Measurements from ENCODE around the gene PPP1R18. TPM values are rescaled to one million over a fixed set of nuclear protein-coding genes. Genes with fewer than 3 reads are reported as not detected.

PPP1R18 gene
- total RNA-seq, 1 donor from 2014 or later, result 33.1 TPM

DNA sequence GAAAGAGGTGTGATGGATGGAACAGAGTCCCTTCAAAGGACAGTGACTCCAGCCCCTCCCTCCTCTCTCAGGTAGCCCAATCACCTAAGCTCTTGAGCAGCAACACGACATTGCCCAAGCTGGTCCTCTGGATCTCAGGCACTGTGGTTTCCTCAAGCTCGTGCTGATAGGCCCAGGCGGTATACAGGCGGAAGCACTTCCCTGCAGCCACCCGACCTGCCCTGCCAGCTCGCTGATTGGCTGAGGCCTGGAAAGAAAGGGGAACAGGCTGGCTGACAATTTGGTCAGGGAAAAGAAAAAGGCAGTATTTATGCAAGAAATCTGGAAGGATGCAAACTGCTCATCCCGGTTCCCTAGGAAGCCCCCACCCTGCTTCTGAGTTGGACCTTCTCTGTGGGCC lies 29.9 kb downstream of the PPP1R18 start:
- TF ChIP-seq, protein P1, sequence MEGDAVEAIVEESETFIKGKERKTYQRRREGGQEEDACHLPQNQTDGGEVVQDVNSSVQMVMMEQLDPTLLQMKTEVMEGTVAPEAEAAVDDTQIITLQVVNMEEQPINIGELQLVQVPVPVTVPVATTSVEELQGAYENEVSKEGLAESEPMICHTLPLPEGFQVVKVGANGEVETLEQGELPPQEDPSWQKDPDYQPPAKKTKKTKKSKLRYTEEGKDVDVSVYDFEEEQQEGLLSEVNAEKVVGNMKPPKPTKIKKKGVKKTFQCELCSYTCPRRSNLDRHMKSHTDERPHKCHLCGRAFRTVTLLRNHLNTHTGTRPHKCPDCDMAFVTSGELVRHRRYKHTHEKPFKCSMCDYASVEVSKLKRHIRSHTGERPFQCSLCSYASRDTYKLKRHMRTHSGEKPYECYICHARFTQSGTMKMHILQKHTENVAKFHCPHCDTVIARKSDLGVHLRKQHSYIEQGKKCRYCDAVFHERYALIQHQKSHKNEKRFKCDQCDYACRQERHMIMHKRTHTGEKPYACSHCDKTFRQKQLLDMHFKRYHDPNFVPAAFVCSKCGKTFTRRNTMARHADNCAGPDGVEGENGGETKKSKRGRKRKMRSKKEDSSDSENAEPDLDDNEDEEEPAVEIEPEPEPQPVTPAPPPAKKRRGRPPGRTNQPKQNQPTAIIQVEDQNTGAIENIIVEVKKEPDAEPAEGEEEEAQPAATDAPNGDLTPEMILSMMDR (conservative IDR thresholded peaks at IDR 0.05), result no peak
- H3K27ac Mint-ChIP-seq, result no peak overlapping the region
- DNase-seq (ENCODE audit: extremely low spot score, unreplicated experiment), result no peak
- H3K4me3 Mint-ChIP-seq, result no peak overlapping the region
- H3K36me3 Mint-ChIP-seq, result peaks cover 15% of the 10 kb centered on the region
- H3K27me3 Mint-ChIP-seq, result no peaks in the 10 kb centered on the region
- H3K9me3 Mint-ChIP-seq, result no peaks in the 10 kb centered on the region
- no peaks in the 10 kb centered on the region for H3K4me1 Mint-ChIP-seq (ENCODE audit: unreplicated experiment)

DNA sequence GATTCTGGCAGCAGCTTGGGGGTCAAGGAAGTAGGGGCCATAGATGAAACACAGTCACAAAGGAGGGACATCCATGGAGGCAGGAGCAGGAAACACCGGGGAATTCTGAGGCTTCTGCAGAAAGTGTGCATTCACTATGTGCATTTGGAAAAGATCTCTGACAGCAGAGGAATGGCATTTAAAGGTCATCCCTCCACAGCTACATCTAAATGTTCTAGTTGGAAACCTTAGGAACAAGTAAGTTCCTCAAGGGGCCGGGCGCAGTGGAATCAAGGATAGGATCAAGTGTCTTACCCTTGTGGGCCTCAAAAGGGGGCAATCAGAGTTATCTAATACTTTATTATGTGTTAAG lies 30.7 kb downstream of the PPP1R18 start:
- TF ChIP-seq, protein P1 (conservative IDR thresholded peaks at IDR 0.05), result no peak
- no peaks in the 10 kb centered on the region for H3K9me3 Mint-ChIP-seq
- H3K27me3 Mint-ChIP-seq, result no peaks in the 10 kb centered on the region
- H3K27ac Mint-ChIP-seq, result no peak overlapping the region
- H3K36me3 Mint-ChIP-seq, result peaks cover 18% of the 10 kb centered on the region
- no peak overlapping the region for H3K4me3 Mint-ChIP-seq
- DNase-seq (ENCODE audit: extremely low spot score, unreplicated experiment), result no peak
- H3K4me1 Mint-ChIP-seq (ENCODE audit: unreplicated experiment), result no peaks in the 10 kb centered on the region

DNA sequence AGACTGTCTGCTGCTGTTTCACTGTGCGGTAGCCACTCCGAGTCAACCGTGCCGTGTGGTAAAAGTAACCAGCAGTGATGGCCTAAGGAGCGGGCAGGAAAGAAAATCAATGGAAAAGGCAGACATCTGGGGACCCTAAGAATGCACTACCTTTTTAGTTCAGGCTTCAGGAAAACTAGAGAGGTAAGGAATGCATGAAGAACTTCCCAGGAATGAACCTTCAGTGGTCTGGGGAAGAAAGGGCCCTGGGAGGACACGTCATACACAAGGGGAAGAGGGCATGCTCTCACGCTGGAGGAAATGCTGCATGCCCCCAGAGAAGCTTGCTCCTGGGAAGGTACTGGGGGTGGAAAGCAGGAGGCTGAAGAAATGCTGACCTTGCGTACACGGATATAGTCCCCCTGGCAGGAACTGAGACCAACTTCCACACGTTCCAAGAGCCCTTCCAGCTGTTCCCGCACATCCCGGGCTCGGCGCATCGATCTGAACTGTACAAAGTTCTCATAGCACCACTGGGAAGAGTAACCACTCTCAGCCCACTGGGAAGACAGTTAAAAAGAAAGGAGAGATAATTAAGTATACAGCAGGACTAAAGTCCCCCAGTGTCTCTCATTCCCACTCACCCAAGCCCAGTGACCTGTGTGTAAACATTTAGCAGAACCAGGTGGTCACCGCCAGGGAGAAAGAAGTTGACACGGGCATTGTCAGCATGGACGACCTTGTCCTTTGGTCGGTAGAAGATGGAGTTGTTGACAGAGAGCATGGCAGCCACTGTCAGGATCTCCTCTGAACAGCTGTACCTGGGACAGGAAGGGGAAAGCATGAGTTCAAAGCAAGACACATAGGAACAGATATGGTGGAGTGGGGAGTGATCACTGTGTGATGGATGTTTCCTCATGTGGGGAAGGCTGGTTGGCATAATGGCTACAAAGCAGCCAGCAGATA lies 31.4 kb downstream of the PPP1R18 start:
- Mint-ChIP-seq H3K27ac (no peak overlapping the region), H3K4me1 (ENCODE audit: unreplicated experiment) (no peaks in the 10 kb centered on the region), H3K36me3 (peaks cover 18% of the 10 kb centered on the region), H3K4me3 (no peak overlapping the region), H3K9me3 (no peaks in the 10 kb centered on the region), H3K27me3 (no peaks in the 10 kb centered on the region)
- DNase-seq (ENCODE audit: extremely low spot score, unreplicated experiment), result no peak
- TF ChIP-seq, protein P1 (conservative IDR thresholded peaks at IDR 0.05), result no peak

DNA sequence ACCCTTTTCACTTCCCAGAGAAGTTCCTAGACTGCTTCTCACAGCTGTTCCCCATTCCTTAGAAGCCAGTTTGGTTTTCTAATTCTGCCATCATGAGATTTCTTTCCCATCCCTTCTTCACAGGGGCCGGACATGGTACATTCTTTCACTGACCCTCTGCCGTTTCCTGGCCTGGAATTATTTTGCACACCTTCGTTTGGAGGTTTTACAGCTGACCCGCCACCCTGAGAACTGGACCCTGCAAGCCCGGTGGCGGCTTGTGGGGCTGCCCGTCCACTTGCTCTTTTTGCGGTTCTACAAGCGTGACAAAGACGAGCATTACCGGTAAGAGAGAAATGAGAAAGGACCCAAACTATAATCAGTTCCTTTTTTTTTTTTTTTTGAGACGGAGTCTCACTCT lies 35.3 kb downstream of the PPP1R18 start:
- peaks cover 18% of the 10 kb centered on the region for H3K36me3 Mint-ChIP-seq
- H3K9me3 Mint-ChIP-seq, result no peaks in the 10 kb centered on the region
- H3K27me3 Mint-ChIP-seq, result no peaks in the 10 kb centered on the region
- DNase-seq (ENCODE audit: extremely low spot score, unreplicated experiment), result no peak
- peak overlapping the region; percentile 64 for H3K4me3 Mint-ChIP-seq
- H3K27ac Mint-ChIP-seq, result peak overlapping the region; percentile 26
- H3K4me1 Mint-ChIP-seq (ENCODE audit: unreplicated experiment), result peaks cover 6% of the 10 kb centered on the region
- TF ChIP-seq, protein P1 (conservative IDR thresholded peaks at IDR 0.05), result no peak

DNA sequence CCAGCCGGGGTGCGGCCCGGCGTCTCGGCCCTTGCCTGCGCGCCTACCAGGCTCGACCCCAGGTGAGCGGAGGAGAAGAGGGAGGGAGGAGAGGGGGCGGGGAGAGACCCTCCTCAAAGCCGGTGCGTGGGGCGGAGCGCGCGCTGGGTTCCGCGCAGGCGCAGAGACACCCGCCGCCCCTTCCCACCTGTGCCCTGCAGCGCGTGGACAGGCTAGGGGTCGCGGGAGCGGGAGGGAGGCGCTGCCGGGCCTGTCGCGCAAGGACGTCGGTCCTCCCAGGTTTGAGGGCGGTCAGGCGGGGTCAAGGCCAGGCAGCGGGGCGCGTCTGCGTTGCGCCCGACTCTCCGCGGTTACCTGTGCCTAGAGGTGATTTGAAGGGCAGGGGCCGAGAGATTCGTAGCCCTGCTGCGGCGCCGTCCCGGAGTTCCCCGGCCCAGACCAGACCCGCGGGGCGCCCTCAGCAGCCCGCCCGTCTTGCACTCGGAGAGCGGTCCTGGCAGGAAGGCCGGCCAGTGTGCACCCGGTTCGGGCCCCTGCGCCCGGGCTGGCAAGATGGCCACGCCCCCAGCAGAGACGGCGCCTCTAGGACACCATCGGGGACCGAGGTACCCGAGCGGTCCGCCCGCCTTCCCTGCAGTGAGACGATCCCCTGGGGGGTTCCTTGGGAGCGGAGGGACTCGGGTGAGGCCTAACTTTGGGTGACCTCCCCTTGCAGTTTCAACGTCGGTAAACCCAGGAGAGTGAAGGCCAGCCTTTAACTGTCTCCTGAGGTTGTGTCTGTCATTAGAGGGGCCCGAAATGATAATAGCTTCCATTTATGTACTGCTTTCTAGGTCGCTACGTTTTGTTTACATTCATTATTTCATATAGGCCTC lies 39.0 kb downstream of the PPP1R18 start:
- Mint-ChIP-seq H3K36me3 (peaks cover 32% of the 10 kb centered on the region), H3K27me3 (no peaks in the 10 kb centered on the region), H3K9me3 (no peaks in the 10 kb centered on the region), H3K4me3 (peak overlapping the region; percentile 90), H3K4me1 (ENCODE audit: unreplicated experiment) (peaks cover 11% of the 10 kb centered on the region), H3K27ac (peak overlapping the region; percentile 83)
- peak; percentile 82 for DNase-seq (ENCODE audit: extremely low spot score, unreplicated experiment)
- TF ChIP-seq, protein P1 (conservative IDR thresholded peaks at IDR 0.05), result no peak
